GM12878 (cell line): ENCODE data around the gene LMTK3.

ENCODE experiments used
- EGR1 ChIP-seq, 2 experiments: IDR thresholded peaks; 1 replicate in 1 of 2; 2 replicates in 1 of 2; pipeline ENCODE4 v1.6.1; 2011 to 2012; ENCODE audit warnings: low read depth in 2 of 2, low read length in 2 of 2, borderline replicate concordance in 1 of 2, mild to moderate bottlenecking in 1 of 2, moderate library complexity in 1 of 2
- IRF3 ChIP-seq: fragments of 450-650 bp; IDR thresholded peaks from 2 replicates; pipeline ENCODE4 v1.6.1; 2014; ENCODE audit warnings: mild to moderate bottlenecking
- POLR2AphosphoS2 ChIP-seq: IDR thresholded peaks from 2 replicates; pipeline ENCODE4 v1.6.1; 2011; ENCODE audit warnings: low read depth, mild to moderate bottlenecking, low read length, improper control_type of control experiment, moderate library complexity
- TF ChIP-seq, protein P1 (sequence below): fragments of 450-650 bp; IDR thresholded peaks from 2 replicates; pipeline ENCODE4 v1.6.1; 2018; ENCODE audit warnings: borderline replicate concordance, mild to moderate bottlenecking; ENCODE audit not compliant: partially characterized antibody

- TF ChIP-seq EGR1 (IDR thresholded peaks at IDR 0.05; ENCODE audit: borderline replicate concordance in 1 of 2, low read depth in 2 of 2, low read length in 2 of 2) (no peak), POLR2AphosphoS2 (no peak), IRF3 (peak; percentile 98)
- TF ChIP-seq, protein P1, sequence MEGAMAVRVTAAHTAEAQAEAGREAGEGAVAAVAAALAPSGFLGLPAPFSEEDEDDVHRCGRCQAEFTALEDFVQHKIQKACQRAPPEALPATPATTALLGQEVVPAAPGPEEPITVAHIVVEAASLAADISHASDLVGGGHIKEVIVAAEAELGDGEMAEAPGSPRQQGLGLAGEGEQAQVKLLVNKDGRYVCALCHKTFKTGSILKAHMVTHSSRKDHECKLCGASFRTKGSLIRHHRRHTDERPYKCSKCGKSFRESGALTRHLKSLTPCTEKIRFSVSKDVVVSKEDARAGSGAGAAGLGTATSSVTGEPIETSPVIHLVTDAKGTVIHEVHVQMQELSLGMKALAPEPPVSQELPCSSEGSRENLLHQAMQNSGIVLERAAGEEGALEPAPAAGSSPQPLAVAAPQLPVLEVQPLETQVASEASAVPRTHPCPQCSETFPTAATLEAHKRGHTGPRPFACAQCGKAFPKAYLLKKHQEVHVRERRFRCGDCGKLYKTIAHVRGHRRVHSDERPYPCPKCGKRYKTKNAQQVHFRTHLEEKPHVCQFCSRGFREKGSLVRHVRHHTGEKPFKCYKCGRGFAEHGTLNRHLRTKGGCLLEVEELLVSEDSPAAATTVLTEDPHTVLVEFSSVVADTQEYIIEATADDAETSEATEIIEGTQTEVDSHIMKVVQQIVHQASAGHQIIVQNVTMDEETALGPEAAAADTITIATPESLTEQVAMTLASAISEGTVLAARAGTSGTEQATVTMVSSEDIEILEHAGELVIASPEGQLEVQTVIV = no peak
Measured at GRCh38 chr19:48468772-48469288, 42.8 kb downstream of the LMTK3 start.
